ENCODE measurements around the gene HS3ST6.

GRCh38 chr16:1936945-1937479 is 18.8 kb upstream of the HS3ST6 start:
- TF ChIP-seq GATA2 (IDR thresholded peaks at IDR 0.05; ENCODE audit: low read depth, low read length): no peak
- no peak for TF ChIP-seq GATA3 (IDR thresholded peaks at IDR 0.05; ENCODE audit: low read depth, low read length)
